ENCODE data around the gene KIAA0586.
A peak's percentile ranks its signal among the peaks of the same experiment; 100 is the strongest.
"Not testable (repeated sequence)": the region's sequence is repeated elsewhere in the genome, so short reads cannot be mapped to it uniquely, and the experiment has no call there.

KIAA0586 gene

DNA sequence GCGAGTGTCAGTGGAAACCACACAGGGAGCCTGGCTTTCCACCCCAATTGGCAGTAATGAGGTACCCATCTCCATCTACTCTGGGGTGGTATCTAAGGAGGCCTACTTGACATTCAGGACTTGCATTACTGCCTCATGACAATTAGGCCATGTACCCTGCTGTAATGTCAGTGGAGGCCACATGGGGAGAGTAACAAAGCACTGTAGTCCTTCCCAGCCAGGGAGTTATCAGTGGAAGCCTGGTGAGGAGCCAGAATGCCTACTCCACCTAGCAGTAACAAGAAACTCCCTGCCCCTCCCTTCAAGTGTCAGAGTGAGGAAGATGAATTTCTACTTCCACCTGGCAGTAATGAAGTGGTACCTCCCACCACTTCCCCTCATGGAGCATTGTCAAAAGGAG is 12.7 kb upstream of the KIAA0586 start:
- no peaks in the 10 kb centered on the region for H3K4me1 ChIP-seq (ENCODE audit: insufficient read depth, poor library complexity, severe bottlenecking)
- H3K27ac ChIP-seq (ENCODE audit: poor library complexity, severe bottlenecking) = no peak overlapping the region
- peak; percentile 10; the same call in 1 of the 3 replicates for ATAC-seq (ENCODE audit: low read depth)
- TF ChIP-seq, protein P1, sequence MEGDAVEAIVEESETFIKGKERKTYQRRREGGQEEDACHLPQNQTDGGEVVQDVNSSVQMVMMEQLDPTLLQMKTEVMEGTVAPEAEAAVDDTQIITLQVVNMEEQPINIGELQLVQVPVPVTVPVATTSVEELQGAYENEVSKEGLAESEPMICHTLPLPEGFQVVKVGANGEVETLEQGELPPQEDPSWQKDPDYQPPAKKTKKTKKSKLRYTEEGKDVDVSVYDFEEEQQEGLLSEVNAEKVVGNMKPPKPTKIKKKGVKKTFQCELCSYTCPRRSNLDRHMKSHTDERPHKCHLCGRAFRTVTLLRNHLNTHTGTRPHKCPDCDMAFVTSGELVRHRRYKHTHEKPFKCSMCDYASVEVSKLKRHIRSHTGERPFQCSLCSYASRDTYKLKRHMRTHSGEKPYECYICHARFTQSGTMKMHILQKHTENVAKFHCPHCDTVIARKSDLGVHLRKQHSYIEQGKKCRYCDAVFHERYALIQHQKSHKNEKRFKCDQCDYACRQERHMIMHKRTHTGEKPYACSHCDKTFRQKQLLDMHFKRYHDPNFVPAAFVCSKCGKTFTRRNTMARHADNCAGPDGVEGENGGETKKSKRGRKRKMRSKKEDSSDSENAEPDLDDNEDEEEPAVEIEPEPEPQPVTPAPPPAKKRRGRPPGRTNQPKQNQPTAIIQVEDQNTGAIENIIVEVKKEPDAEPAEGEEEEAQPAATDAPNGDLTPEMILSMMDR (IDR thresholded peaks at IDR 0.05; ENCODE audit: poor library complexity, severe bottlenecking) = no peak
- H3K9me3 ChIP-seq (ENCODE audit: severe bottlenecking) = no peaks in the 10 kb centered on the region
- no peak for DNase-seq (ENCODE audit: low spot score)
- no peaks in the 10 kb centered on the region for H3K27me3 ChIP-seq (ENCODE audit: insufficient read depth, poor library complexity, severe bottlenecking)
- H3K36me3 ChIP-seq (ENCODE audit: low read depth) = peaks cover 90% of the 10 kb centered on the region
- no peak overlapping the region for H3K4me3 ChIP-seq (ENCODE audit: severe bottlenecking)

GRCh38 chr14:58415636-58416547 is 11.6 kb upstream of the KIAA0586 start:
- Histone ChIP-seq H3K36me3 (ENCODE audit: low read depth) (peaks cover 89% of the 10 kb centered on the region), H3K9me3 (ENCODE audit: severe bottlenecking) (no peaks in the 10 kb centered on the region), H3K4me1 (ENCODE audit: insufficient read depth, poor library complexity, severe bottlenecking) (no peaks in the 10 kb centered on the region), H3K27me3 (ENCODE audit: insufficient read depth, poor library complexity, severe bottlenecking) (no peaks in the 10 kb centered on the region), H3K4me3 (ENCODE audit: severe bottlenecking) (no peak overlapping the region), H3K27ac (ENCODE audit: poor library complexity, severe bottlenecking) (no peak overlapping the region)
- TF ChIP-seq, protein P1 (IDR thresholded peaks at IDR 0.05; ENCODE audit: poor library complexity, severe bottlenecking) = no peak
- DNase-seq (ENCODE audit: low spot score) = no peak
- no peak for ATAC-seq (ENCODE audit: low read depth)

DNA sequence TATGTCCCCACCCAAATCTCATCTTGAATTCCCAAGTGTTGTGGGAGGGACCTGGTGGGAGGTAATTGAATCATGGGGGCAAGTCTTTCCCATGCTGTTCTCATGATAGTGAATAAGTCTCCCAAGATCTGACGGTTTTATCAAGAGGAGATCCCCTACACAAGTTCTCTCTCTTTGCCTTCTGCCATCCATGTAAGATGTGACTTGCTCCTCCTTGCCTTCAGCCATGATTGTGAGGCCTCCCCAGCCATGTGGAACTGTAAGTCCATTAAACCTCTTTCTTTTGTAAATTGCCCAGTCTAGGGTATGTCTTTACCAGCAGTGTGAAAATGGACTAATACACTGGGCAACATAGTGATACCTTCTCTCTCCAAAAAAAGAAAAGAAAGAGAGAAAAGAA is 10.6 kb upstream of the KIAA0586 start:
- H3K4me3 ChIP-seq (ENCODE audit: severe bottlenecking); H3K4me1 ChIP-seq (ENCODE audit: insufficient read depth, poor library complexity, severe bottlenecking); H3K27ac ChIP-seq (ENCODE audit: poor library complexity, severe bottlenecking); ATAC-seq (ENCODE audit: low read depth); H3K27me3 ChIP-seq (ENCODE audit: insufficient read depth, poor library complexity, severe bottlenecking); H3K9me3 ChIP-seq (ENCODE audit: severe bottlenecking); DNase-seq (ENCODE audit: low spot score): not testable (repeated sequence)
- peaks cover 90% of the 10 kb centered on the region for H3K36me3 ChIP-seq (ENCODE audit: low read depth)

DNA sequence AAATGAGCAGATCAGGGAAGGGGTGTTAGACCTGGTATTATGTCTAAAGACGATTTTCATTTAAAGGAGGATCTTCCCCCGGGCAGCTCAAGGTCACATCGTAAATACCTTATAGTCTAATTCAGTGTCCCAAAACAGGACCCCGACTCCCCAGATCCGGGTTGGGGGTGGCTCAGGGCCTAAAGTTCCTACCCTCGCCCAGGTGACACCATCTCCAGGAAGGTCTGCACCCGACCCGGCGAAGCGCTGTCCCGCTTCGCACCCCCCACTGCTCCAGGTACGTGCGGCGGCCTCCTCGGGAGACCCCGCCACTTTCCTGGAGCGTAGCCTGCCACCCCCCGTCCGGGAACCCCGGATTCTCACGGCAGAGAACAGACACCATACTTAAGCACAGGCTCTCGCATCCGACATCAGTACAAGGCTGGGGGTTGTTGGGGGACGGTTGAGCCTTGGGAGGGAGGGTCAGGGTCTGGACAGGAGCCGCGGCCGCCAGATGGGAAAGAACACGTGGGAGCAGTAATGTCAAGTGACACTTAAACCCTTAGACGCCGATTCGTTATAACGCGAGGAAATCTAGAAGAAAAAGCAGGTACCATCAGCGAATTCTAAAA is 744 bp upstream of the KIAA0586 start:
- Histone ChIP-seq H3K4me1 (ENCODE audit: insufficient read depth, poor library complexity, severe bottlenecking) (peaks cover 25% of the 10 kb centered on the region), H3K36me3 (ENCODE audit: low read depth) (peaks cover 49% of the 10 kb centered on the region), H3K27ac (ENCODE audit: poor library complexity, severe bottlenecking) (peak overlapping the region; percentile 91), H3K4me3 (ENCODE audit: severe bottlenecking) (peak overlapping the region; percentile 92), H3K9me3 (ENCODE audit: severe bottlenecking) (no peaks in the 10 kb centered on the region), H3K27me3 (ENCODE audit: insufficient read depth, poor library complexity, severe bottlenecking) (no peaks in the 10 kb centered on the region)
- TF ChIP-seq, protein P1 (IDR thresholded peaks at IDR 0.05; ENCODE audit: poor library complexity, severe bottlenecking) = no peak
- peak; percentile 46 for ATAC-seq (ENCODE audit: low read depth)
- no peak for DNase-seq (ENCODE audit: low spot score)

DNA sequence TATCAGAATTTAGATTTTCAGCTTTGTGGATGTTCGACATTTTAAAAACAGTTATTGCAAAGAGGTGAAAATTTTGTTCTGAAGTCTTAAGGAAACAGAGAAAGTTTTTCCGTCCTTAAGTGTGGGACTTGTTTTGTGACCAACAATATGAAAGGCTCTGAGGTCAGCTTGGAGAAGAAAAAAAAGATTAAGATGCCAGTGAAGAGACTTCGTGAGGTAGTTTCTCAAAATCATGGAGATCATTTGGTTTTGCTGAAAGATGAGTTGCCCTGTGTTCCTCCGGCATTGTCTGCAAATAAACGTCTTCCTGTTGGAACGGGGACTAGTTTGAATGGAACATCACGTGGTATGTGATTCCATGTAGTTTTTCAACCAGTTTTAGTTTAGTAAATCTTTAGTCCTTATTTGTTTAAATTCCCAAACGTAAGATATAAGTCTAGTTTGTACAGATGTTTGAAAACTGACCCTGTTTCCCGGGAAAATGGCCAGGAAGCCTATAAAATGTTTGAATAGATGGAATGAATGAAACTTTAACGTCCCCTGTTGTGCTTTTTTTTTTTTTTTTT is 682 bp downstream of the KIAA0586 start:
- no peak for DNase-seq (ENCODE audit: low spot score)
- ATAC-seq (ENCODE audit: low read depth) = peak; percentile 55
- peaks cover 51% of the 10 kb centered on the region for H3K36me3 ChIP-seq (ENCODE audit: low read depth)
- H3K9me3 ChIP-seq (ENCODE audit: severe bottlenecking) = no peaks in the 10 kb centered on the region
- peak overlapping the region; percentile 92 for H3K4me3 ChIP-seq (ENCODE audit: severe bottlenecking)
- H3K27ac ChIP-seq (ENCODE audit: poor library complexity, severe bottlenecking) = peak overlapping the region; percentile 91
- H3K27me3 ChIP-seq (ENCODE audit: insufficient read depth, poor library complexity, severe bottlenecking) = no peaks in the 10 kb centered on the region
- peaks cover 25% of the 10 kb centered on the region for H3K4me1 ChIP-seq (ENCODE audit: insufficient read depth, poor library complexity, severe bottlenecking)
- TF ChIP-seq, protein P1 (IDR thresholded peaks at IDR 0.05; ENCODE audit: poor library complexity, severe bottlenecking) = no peak
